HG03066 (cell line): ENCODE results near the gene STX12.
"Not testable (repeated sequence)": the region's sequence is repeated elsewhere in the genome, so short reads cannot be mapped to it uniquely, and the experiment has no call there.

ENCODE experiments used
- ATAC-seq: cut with Tn5 transposase; IDR thresholded peaks from one replicate; pipeline ENCODE4 v1.9.1; 2021; ENCODE audit warnings: low read depth; ENCODE audit not compliant: unreplicated experiment

Gene STX12

DNA sequence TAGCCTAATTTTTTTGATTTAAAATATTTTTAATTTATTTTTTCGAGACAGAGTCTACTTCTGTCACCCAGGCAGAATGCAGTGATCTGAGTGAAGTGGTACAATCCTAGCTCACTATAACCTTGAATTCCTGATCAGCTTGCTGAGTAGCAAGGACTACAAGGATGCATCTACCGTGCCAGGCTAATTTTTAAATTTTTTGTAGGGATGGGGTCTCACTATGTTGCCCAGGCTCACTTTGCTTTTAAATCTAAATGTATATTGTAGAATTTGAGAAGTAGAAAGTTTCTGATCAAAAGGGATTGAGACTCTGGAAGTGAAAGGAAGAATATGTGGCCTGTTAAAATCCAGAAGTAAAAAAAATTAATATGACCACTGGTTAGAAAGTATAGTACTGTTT lies 1.6 kb downstream of the STX12 start:
- no peak for ATAC-seq

- ATAC-seq, result not testable (repeated sequence)
Observed at GRCh38 chr1:27775336-27775735, 2.3 kb downstream of the STX12 start.

DNA sequence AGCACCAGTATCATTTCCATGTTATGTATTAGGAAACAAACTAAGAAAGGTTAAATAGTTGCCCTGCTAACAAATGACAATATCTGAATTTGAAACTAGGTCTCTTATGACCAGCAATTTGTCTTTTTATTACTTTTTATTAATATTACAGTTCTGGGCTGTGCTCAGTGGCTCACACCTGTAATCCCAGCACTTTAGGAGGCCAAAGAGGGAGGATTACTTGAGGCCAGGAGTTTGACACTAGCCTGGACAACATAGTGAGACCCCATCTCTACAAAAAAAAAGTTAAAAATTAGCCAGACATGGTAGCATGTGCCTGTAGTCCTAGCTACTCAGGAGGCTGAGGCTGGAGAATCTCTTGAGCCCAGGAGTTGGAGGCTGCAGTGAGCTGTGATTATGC lies 3.3 kb downstream of the STX12 start:
- ATAC-seq, result not testable (repeated sequence)

DNA sequence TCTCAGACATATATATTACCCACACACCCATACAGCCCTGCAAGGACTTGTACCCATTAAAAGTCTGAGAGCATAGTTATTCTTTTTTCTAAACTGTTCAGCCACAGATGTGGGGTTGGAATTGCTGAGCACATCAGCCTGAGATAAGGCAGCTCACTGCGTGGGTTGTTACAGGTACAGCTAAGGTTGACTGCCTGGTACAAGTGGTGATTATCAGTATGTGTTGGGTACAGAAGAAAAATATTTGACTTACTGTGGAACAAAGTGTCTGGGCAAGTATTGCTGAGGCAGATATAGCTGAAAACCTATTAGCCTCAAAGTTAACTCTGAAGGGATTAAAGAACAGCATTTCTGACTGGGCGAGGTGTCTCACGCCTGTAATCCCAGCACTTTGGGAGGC lies 5.0 kb downstream of the STX12 start:
- no peak for ATAC-seq

GRCh38 chr1:27779122-27779521 lies 6.1 kb downstream of the STX12 start:
- no peak for ATAC-seq

DNA sequence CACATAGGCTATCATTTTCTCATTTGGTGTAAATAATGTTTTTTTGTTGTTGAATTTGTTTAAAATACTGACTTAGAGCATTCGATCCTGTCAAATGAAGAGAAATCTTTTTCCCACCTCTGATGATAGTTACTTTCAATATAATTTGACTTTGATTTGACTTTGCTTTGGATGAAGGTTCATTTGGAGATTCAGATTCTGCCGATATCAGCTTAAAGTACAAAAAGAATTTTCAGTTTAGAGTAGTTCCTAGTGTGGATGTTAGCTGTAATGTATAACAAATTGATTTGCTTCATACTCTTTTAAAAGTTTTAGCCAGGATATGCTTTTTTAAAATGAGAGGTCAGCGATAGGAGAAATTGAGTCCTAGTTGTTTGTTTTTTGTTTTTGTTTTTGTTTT lies 9.9 kb downstream of the STX12 start:
- no peak for ATAC-seq

DNA sequence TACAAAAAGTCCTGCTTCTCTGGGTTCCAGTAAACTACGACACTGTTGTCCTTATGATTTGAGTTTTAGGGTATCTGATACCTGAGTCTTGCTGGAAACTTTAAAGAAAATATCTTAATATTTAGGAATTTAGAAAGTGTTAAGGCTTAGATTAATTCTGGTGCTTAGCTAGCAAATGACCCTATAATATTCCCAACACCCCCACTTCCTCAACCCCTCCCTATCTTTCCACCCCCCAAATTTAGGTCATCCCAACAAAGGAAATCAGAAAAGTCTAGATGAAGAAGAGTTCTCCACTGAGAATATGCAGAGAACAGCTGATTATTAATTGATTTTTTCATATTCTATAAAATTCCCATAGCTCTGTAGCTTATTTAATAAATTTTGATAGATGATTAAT lies 11.7 kb downstream of the STX12 start:
- no peak for ATAC-seq

DNA sequence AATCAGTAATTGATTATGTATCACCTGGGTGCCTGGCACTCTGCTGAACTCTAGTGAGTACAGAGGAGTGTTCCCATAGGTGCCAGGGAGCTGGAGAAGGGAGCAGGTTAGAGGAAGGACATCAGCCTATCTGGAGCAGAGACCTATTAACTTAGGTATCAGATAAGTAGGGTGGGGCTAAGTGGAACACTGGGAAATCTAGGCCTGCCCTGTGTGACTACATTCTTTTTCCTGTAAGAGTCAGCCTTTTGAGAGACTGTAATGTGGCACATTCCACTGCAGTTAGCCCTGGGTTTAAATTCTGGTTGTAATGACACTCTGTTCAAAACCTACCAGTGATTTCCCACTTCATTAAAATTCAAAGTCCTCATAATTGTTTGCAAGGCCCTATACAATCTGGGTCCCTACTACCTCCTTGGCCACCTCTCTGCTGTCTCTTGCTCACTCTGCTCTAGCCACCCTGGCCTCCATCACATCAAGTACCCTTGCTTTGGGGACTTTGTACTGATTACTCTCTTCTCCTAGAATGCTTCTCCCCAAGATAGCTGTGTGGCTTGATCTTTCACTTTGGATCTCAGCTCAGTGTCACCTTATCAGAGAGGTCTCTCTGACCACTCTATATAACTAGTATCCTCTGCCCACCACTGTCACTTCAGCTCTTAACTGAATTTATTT lies 12.9 kb downstream of the STX12 start:
- ATAC-seq, result no peak

- ATAC-seq, result no peak
Observed at GRCh38 chr1:27787895-27788294, 14.9 kb downstream of the STX12 start.

- no peak for ATAC-seq
Observed at GRCh38 chr1:27789540-27790041, 16.6 kb downstream of the STX12 start.

- not testable (repeated sequence) for ATAC-seq
Observed at GRCh38 chr1:27790270-27790669, 17.3 kb downstream of the STX12 start.

- no peak for ATAC-seq
Observed at GRCh38 chr1:27795601-27796000, 22.6 kb downstream of the STX12 start.

- ATAC-seq, result no peak
Observed at GRCh38 chr1:27804791-27805190, 31.8 kb downstream of the STX12 start.

DNA sequence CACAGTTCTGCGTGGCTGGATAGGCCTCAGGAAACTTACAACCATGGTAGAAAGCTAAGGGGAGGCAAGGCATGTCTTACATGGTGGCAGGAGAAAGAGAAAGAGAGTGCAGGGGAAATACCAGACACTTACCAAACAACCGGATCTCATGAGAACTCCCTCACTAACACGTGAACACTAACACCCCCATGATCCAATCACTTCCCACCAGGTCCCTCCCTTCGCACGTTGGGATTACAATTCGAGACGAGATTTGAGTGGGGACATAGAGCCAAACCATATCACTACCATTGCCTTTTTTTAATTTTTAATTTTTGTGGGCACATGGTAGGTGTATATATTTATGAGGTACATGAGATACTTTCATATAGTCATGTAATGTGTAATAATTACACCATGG lies 33.7 kb downstream of the STX12 start:
- no peak for ATAC-seq

GRCh38 chr1:27807385-27807784 lies 34.4 kb downstream of the STX12 start:
- no peak for ATAC-seq

DNA sequence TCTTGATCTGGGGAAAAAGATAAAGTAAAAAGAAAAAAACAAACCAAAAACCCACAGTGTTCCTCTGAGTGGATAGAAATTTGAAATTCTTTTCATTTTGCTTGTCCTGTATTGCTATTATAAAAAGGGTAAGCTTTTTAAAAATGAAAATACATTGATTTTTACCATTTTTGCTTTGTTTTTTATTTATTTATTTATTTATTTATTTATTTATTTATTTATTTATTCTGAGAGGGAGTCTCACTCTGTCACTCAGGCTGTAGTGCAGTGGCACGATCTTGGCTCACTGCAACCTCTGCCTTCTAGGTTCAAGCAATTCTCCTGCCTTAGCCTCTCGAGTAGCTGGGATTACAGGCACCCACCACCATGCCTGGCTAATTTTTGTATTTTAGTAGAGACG lies 35.1 kb downstream of the STX12 start:
- ATAC-seq, result not testable (repeated sequence)

DNA sequence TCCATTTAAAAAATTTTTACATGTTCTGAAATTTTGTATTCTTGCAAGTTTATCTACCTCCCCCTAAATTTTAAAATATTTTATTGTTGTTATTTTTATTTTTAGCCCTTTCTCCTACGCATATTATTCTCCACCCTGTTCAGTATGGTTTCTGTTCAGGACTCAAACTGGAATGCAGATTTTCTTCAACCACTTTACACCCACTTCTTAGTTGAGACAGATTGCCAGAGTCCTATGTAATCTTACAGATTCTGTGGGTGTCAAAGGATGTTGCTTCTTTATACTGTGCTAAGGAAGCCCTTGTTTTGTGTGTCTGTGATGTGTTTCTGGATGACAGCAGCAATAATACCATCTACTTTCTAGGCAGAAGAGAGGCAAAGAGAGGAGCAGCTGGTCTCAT lies 36.9 kb downstream of the STX12 start:
- no peak for ATAC-seq

GRCh38 chr1:27811741-27812500 lies 38.9 kb downstream of the STX12 start:
- ATAC-seq, result no peak

GRCh38 chr1:27816921-27817630 lies 44.1 kb downstream of the STX12 start:
- ATAC-seq, result no peak

- ATAC-seq, result no peak
Observed at GRCh38 chr1:27821761-27822315, 48.8 kb downstream of the STX12 start.

- no peak for ATAC-seq
Observed at GRCh38 chr1:27823784-27824183, 50.8 kb downstream of the STX12 start.
